H1 (cell line): ENCODE measurements around the gene CDC42. TPM values are rescaled to one million over a fixed set of nuclear protein-coding genes. Genes with fewer than 3 reads are reported as not detected.

Experiments
- ASH2L ChIP-seq: fragments of 200-600, 300-600 bp; sonication (generic); IDR thresholded peaks from one replicate; pipeline ENCODE4 v1.7.1; 2017; ENCODE audit warnings: low read length
- CTCF ChIP-seq, 3 experiments: IDR thresholded peaks; 1 replicate in 2 of 3; 2 replicates in 1 of 3; pipeline versions ENCODE4 v1.5.1 to v1.6.1; 2011; ENCODE audit warnings: low read length in 3 of 3, mild to moderate bottlenecking in 3 of 3, inconsistent platforms in 2 of 3, low read depth in 1 of 3, moderate library complexity in 1 of 3; ENCODE audit not compliant: insufficient read depth in 1 of 3; ENCODE audit errors: control extremely low read depth in 1 of 3
- E2F6 ChIP-seq: IDR thresholded peaks from 2 replicates; pipeline ENCODE4 v1.6.1; 2012; ENCODE audit warnings: inconsistent platforms
- HDAC6 ChIP-seq: IDR thresholded peaks from one replicate; pipeline ENCODE4 v1.7.1; 2012; ENCODE audit warnings: low read depth, mild to moderate bottlenecking, inconsistent platforms, low read length, moderate library complexity
- JUND ChIP-seq: IDR thresholded peaks from 2 replicates; pipeline ENCODE4 v1.6.1; 2011; ENCODE audit warnings: mild to moderate bottlenecking, improper control_type of control experiment, low read length
- POLR2AphosphoS5 ChIP-seq: IDR thresholded peaks from 2 replicates; pipeline ENCODE4 v1.6.1; 2011; ENCODE audit warnings: low read depth, low read length
- SP4 ChIP-seq: IDR thresholded peaks from 2 replicates; pipeline ENCODE4 v1.6.1; 2012; ENCODE audit warnings: low read length, inconsistent platforms
- SRF ChIP-seq: IDR thresholded peaks from 2 replicates; pipeline ENCODE4 v1.6.1; 2011; ENCODE audit warnings: mild to moderate bottlenecking, low read depth, low read length, moderate library complexity
- YY1 ChIP-seq: IDR thresholded peaks from 2 replicates; pipeline ENCODE4 v1.6.1; 2011; ENCODE audit warnings: low read depth, mild to moderate bottlenecking, low read length
- polyA plus RNA-seq, 7 experiments: library from polyadenylated mRNA; depleted of rRNA in 3 of 7; stranded (reverse) in 5 of 7; unstranded in 2 of 7; fragments of >200 nt in 5 of 7; fragments of 200-250 nt in 2 of 7; gene quantifications; 1 replicate in 5 of 7; 2 replicates in 1 of 7; 4 replicates in 1 of 7; pipeline versions ENCODE4 v1.2.1 to v1.2.3, GENCODE V29; 2011 to 2013; ENCODE audit warnings: missing spikeins in 2 of 7, mixed read lengths in 2 of 7
- total RNA-seq: library from RNA; stranded (reverse); fragmentation: NEBNext Ultra II Directional; extraction: Animal tissue kit (Norgen Biotek cat#: 25700); gene quantifications from 2 replicates; pipeline ENCODE4 v1.2.1, GENCODE V29; 2021

Gene CDC42
- total and polyA plus RNA-seq, 2 of the 8 experiments (the other 6 are each of a cell fraction or from before 2014, with no cell fraction given): 110 to 179 TPM

- no peak for TF ChIP-seq E2F6
- no peak for TF ChIP-seq SRF
- no peak for TF ChIP-seq CTCF (IDR thresholded peaks at IDR 0.05; ENCODE audit: control extremely low read depth in 1 of 3, insufficient read depth in 1 of 3, low read depth in 1 of 3, low read length in 3 of 3)
- TF ChIP-seq HDAC6: no peak
- TF ChIP-seq POLR2AphosphoS5: no peak
- no peak for TF ChIP-seq SP4
- TF ChIP-seq YY1: no peak
- no peak for TF ChIP-seq ASH2L
- no peak for TF ChIP-seq JUND
Measured at GRCh38 chr1:22117238-22117637, 64.7 kb downstream of the CDC42 start (continued).
